Mesothelial cell of epicardium (in vitro differentiated cells): ENCODE results near the gene CHFR. TPM values are rescaled to one million over a fixed set of nuclear protein-coding genes. Genes with fewer than 3 reads are reported as not detected.
"Not testable (repeated sequence)": the region's sequence is repeated elsewhere in the genome, so short reads cannot be mapped to it uniquely, and the experiment has no call there.

Source experiments
- DNase-seq, 2 experiments: peaks; one replicate each; pipeline ENCODE4 v3.0.0; 2021; ENCODE audit warnings: low spot score in 2 of 2; ENCODE audit not compliant: unreplicated experiment in 2 of 2
- H3K27ac Mint-ChIP-seq: 2 replicates; pipeline ENCODE4 v1.8.0; 2021; ENCODE audit warnings: mixed read lengths
- H3K27me3 Mint-ChIP-seq: 2 replicates; pipeline ENCODE4 v1.8.0; 2021; ENCODE audit warnings: low read depth, mixed read lengths
- H3K36me3 Mint-ChIP-seq: 2 replicates; pipeline ENCODE4 v1.8.0; 2021; ENCODE audit warnings: mixed read lengths
- H3K4me1 Mint-ChIP-seq: 2 replicates; pipeline ENCODE4 v1.8.0; 2021; ENCODE audit warnings: mixed read lengths
- H3K4me3 Mint-ChIP-seq: 2 replicates; pipeline ENCODE4 v1.8.0; 2021; ENCODE audit warnings: mild to moderate bottlenecking, moderate library complexity, mixed read lengths
- H3K9me3 Mint-ChIP-seq: 2 replicates; pipeline ENCODE4 v1.8.0; 2021; ENCODE audit warnings: mixed read lengths
- total RNA-seq: library from RNA; stranded (reverse); gene quantifications from 3 replicates; pipeline ENCODE4 v1.2.1, GENCODE V29; 2021
- TF ChIP-seq, protein P1 (sequence below): fragments of 200-600 bp; sonication (generic); IDR thresholded peaks from one replicate; pipeline ENCODE4 v1.5.0; 2021; ENCODE audit warnings: antibody characterized with exemption; ENCODE audit not compliant: unreplicated experiment

The CHFR gene
- total RNA-seq, 1 donor from 2014 or later, result 47.7 TPM

DNA sequence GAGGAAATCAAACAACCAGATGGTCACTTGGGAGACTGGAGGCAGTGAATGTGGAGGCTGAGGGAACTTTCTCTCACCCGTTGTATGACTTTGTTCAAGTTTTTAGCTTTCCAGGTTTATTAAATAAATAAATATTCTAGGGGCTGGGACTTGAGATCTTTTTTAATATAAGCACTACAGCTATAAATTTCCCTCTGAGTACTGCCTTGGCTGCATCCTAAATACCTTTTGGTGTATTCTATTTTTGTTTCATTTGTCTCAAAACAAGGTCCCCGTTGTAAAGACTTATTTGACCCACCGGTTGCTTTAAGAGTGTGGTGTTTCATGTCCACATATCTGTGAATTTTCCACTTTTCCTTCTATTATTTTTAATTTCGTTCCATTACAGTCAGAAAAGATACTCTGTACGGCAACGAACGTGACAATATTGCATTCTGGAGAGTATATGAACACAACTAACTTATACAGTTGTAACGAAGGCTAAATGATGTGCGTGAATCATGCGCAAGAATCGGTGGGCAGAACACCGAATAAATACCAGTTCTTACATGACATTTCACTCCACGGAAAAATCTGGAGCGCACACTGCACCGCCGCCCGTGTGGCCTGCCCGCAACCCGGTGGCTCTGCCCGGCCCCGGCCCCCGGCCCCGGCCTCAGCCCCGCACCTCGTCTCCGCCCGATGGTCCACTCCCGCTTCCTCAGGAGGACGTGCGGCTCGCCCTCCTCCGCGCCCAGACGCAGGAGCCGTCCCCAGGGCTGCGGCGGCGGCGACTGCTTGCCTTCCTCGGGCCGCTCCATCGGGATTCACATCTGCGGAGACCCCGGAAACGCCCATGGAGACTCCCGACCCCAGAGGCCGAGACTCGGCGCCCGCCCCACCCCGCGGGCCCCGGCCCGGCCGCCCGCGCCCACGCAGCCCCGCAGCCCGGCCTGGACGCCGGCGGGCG, 602 bp downstream of the CHFR start:
- Mint-ChIP-seq H3K27me3 (peaks cover 15% of the 10 kb centered on the region), H3K36me3 (peaks cover 22% of the 10 kb centered on the region), H3K9me3 (peaks cover 29% of the 10 kb centered on the region), H3K27ac (peak overlapping the region; percentile 80), H3K4me3 (peak overlapping the region; percentile 77), H3K4me1 (peaks cover 12% of the 10 kb centered on the region)
- TF ChIP-seq, protein P1, sequence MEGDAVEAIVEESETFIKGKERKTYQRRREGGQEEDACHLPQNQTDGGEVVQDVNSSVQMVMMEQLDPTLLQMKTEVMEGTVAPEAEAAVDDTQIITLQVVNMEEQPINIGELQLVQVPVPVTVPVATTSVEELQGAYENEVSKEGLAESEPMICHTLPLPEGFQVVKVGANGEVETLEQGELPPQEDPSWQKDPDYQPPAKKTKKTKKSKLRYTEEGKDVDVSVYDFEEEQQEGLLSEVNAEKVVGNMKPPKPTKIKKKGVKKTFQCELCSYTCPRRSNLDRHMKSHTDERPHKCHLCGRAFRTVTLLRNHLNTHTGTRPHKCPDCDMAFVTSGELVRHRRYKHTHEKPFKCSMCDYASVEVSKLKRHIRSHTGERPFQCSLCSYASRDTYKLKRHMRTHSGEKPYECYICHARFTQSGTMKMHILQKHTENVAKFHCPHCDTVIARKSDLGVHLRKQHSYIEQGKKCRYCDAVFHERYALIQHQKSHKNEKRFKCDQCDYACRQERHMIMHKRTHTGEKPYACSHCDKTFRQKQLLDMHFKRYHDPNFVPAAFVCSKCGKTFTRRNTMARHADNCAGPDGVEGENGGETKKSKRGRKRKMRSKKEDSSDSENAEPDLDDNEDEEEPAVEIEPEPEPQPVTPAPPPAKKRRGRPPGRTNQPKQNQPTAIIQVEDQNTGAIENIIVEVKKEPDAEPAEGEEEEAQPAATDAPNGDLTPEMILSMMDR, result no peak
- DNase-seq, result peak in 1 of 2 experiments; percentile 26

DNA sequence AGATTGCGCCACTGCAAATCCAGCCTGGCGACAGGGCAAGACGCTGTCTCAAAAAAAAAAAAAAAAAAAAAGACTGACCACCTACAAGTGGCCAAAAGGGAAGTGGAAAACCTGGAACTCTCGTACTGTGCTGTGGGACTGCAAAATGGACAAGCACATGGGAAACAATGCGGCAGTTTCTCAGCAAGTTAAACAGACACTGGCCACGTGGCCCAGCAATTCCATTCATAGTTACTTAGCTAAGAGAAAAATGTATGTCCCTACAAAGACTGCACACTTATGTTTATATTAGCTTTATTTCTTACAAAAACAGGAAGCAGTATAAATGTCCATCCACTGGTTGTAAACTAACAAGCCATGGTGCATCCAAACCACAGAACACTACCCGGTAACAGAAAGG, 5.6 kb downstream of the CHFR start:
- TF ChIP-seq, protein P1, result no peak
- H3K27ac Mint-ChIP-seq, result no peak overlapping the region
- no peak for DNase-seq
- peaks cover 38% of the 10 kb centered on the region for H3K36me3 Mint-ChIP-seq
- H3K4me1 Mint-ChIP-seq, result peaks cover 2% of the 10 kb centered on the region
- H3K4me3 Mint-ChIP-seq, result no peak overlapping the region
- peaks cover 9% of the 10 kb centered on the region for H3K9me3 Mint-ChIP-seq
- no peaks in the 10 kb centered on the region for H3K27me3 Mint-ChIP-seq

DNA sequence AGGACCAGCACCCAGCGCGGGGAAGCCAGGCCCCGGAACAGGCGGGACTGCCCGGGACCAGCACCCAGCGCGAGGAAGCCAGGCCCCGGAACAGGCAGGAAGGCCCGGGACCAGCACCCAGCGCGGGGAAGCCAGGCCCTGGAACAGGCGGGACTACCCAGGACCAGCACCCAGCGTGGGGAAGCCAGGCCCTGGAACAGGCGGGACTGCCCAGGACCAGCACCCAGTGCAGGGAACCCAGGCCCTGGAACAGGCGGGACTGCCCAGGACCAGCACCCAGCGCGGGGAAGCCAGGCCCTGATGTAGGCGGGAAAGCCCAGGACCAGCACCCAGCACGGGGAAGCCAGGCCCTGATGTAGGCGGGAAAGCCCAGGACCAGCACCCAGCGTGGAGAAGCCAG, 12.8 kb downstream of the CHFR start:
- not testable (repeated sequence) for H3K9me3 Mint-ChIP-seq, H3K27me3 Mint-ChIP-seq, DNase-seq, H3K27ac Mint-ChIP-seq, H3K4me3 Mint-ChIP-seq, H3K4me1 Mint-ChIP-seq
- peaks cover 24% of the 10 kb centered on the region for H3K36me3 Mint-ChIP-seq

DNA sequence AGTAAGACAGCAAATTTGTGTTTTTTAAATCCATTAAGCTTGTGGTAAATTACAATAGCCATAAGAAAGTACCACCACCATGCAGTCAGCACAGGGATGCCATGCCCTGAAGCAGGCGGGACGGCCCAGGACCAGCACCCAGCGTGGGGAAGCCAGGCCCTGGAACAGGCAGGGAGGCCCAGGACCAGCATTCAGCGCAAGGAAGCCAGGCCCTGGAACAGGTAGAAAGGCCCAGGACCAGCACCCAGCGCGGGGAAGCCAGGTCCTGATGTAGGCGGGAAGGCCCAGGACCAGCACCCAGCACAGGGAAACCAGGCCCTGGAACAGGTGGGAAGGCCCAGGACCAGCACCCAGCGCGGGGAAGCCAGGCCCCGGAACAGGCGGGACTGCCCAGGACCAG, 13.2 kb downstream of the CHFR start:
- TF ChIP-seq, protein P1, result no peak
- Mint-ChIP-seq H3K27me3 (no peaks in the 10 kb centered on the region), H3K4me3 (no peak overlapping the region), H3K36me3 (peaks cover 28% of the 10 kb centered on the region), H3K27ac (no peak overlapping the region), H3K9me3 (no peaks in the 10 kb centered on the region), H3K4me1 (no peaks in the 10 kb centered on the region)
- DNase-seq, result no peak

DNA sequence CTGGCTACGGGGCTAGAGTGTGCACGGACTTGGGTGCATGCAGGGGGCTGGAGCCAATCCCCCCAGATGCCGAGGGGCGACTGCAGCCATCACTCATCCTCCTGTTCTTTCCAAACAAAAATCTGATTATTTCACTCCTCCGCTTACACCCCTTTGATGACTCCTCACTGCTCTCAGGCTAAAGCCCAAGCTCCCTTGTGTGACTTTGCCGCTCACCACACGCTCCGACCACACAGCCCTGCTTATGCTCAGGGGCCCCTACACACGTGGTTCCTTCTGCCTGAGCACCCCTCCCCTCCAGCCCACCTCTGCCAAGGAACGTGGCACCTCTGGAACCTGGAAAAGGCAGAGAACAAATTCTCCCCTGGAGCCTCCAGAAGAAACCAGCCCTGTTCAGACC, 13.7 kb downstream of the CHFR start:
- TF ChIP-seq, protein P1, result no peak
- H3K36me3 Mint-ChIP-seq, result peaks cover 29% of the 10 kb centered on the region
- H3K4me3 Mint-ChIP-seq, result no peak overlapping the region
- no peaks in the 10 kb centered on the region for H3K27me3 Mint-ChIP-seq
- no peak for DNase-seq
- H3K9me3 Mint-ChIP-seq, result no peaks in the 10 kb centered on the region
- H3K4me1 Mint-ChIP-seq, result no peaks in the 10 kb centered on the region
- no peak overlapping the region for H3K27ac Mint-ChIP-seq

DNA sequence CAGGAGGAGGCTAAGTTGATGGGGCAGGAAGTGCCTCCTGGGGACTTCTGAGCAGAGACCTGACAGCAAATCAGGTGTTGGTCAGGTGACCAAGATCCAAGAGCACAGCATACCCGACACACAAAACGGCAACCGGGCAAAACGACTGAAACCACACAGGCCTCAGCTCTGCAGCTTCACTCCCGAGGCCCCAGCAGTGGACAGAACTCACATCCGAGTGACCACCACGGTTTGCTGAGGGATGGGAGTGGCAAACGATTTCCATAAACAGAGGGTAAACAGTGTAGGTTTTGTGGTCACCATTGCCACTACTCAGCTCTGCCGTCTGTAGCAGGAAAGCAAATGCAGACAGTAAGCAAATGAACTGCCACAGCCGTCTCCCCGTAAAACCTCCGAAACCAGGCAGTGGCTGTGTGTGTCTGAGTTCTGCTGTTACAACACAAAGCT, 14.4 kb downstream of the CHFR start:
- DNase-seq, result no peak
- H3K27me3 Mint-ChIP-seq, result no peaks in the 10 kb centered on the region
- H3K27ac Mint-ChIP-seq, result no peak overlapping the region
- no peak overlapping the region for H3K4me3 Mint-ChIP-seq
- no peaks in the 10 kb centered on the region for H3K9me3 Mint-ChIP-seq
- peaks cover 28% of the 10 kb centered on the region for H3K36me3 Mint-ChIP-seq
- TF ChIP-seq, protein P1, result no peak
- H3K4me1 Mint-ChIP-seq, result no peaks in the 10 kb centered on the region
